Measurements from ENCODE around the gene DLGAP1. TPM values are rescaled to one million over a fixed set of nuclear protein-coding genes. Genes with fewer than 3 reads are reported as not detected.

The DLGAP1 gene
- total RNA-seq, 4 donors from 2014 or later = 1.2 to 1.4 (median 1.4) TPM

GRCh38 chr18:4369705-4370104 is 85.4 kb downstream of the DLGAP1 start:
- intact Hi-C loops (cut with DNase I) = no loop called here
- no peak overlapping the region for H3K27ac ChIP-seq (replicated peaks in 1 of 4)
- H3K4me1 ChIP-seq = no peaks in the 10 kb centered on the region
- no peak for TF ChIP-seq POLR2A (IDR thresholded peaks at IDR 0.05; ENCODE audit: low read depth)
- TF ChIP-seq POLR2AphosphoS5 (IDR thresholded peaks at IDR 0.05) = no peak
- TF ChIP-seq, protein P1, sequence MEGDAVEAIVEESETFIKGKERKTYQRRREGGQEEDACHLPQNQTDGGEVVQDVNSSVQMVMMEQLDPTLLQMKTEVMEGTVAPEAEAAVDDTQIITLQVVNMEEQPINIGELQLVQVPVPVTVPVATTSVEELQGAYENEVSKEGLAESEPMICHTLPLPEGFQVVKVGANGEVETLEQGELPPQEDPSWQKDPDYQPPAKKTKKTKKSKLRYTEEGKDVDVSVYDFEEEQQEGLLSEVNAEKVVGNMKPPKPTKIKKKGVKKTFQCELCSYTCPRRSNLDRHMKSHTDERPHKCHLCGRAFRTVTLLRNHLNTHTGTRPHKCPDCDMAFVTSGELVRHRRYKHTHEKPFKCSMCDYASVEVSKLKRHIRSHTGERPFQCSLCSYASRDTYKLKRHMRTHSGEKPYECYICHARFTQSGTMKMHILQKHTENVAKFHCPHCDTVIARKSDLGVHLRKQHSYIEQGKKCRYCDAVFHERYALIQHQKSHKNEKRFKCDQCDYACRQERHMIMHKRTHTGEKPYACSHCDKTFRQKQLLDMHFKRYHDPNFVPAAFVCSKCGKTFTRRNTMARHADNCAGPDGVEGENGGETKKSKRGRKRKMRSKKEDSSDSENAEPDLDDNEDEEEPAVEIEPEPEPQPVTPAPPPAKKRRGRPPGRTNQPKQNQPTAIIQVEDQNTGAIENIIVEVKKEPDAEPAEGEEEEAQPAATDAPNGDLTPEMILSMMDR (IDR thresholded peaks at IDR 0.05) = no peak
- TF ChIP-seq EP300 (IDR thresholded peaks at IDR 0.05) = no peak
- H3K9me3 ChIP-seq = peaks cover 0 to 3% (median 0%) of the 10 kb centered on the region in 4 donors
- no peak overlapping the region for H3K4me3 ChIP-seq
- 79% methylated on average over 4 of the region's 4 CpGs for WGBS
- no peak for DNase-seq (ENCODE audit: extremely low spot score)
- no peaks in the 10 kb centered on the region for H3K36me3 ChIP-seq
- no peaks in the 10 kb centered on the region for H3K27me3 ChIP-seq

GRCh38 chr18:4360221-4360715 is 94.8 kb downstream of the DLGAP1 start:
- WGBS = 80% methylated on average over 2 of the region's 2 CpGs
- Histone ChIP-seq H3K4me1 (no peaks in the 10 kb centered on the region), H3K27ac (replicated peaks in 1 of 4) (no peak overlapping the region), H3K27me3 (no peaks in the 10 kb centered on the region), H3K4me3 (no peak overlapping the region), H3K36me3 (no peaks in the 10 kb centered on the region), H3K9me3 (peaks cover 0 to 9% (median 3%) of the 10 kb centered on the region in 4 donors)
- DNase-seq (ENCODE audit: extremely low spot score) = no peak
- no peak for TF ChIP-seq POLR2A (IDR thresholded peaks at IDR 0.05; ENCODE audit: low read depth)
- no peak for TF ChIP-seq POLR2AphosphoS5 (IDR thresholded peaks at IDR 0.05)
- no peak for TF ChIP-seq EP300 (IDR thresholded peaks at IDR 0.05)
- intact Hi-C loops (cut with DNase I) = no loop called here

DNA sequence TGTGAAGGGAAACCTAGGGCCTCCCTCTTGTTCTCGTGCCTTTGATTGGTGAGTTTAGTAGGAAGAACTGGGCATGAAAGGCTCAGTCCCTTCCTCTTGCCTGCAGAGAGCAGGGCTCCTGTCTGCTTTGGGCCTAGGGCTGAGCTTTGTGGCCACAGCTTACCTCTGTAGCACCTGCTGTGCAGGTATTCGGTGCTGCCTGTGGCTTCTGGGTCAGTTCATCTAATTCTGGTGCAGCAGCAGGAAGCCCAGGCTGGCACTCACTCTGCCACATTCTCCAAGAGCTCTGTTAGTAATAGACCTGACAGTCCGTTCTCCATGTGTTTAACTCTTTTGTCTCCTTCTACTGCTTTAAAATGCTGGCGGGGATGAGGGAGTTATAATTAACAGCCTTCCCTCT is 96.5 kb downstream of the DLGAP1 start:
- no peak for DNase-seq (ENCODE audit: extremely low spot score)
- intact Hi-C loops (cut with DNase I) = no loop called here
- Histone ChIP-seq H3K36me3 (no peaks in the 10 kb centered on the region), H3K9me3 (peaks cover 0 to 6% (median 0%) of the 10 kb centered on the region in 4 donors), H3K4me1 (no peaks in the 10 kb centered on the region), H3K4me3 (no peak overlapping the region), H3K27me3 (no peaks in the 10 kb centered on the region), H3K27ac (replicated peaks in 1 of 4) (no peak overlapping the region)
- WGBS = 59% methylated on average over 3 of the region's 4 CpGs
- no peak for TF ChIP-seq POLR2AphosphoS5 (IDR thresholded peaks at IDR 0.05)
- TF ChIP-seq, protein P1 (IDR thresholded peaks at IDR 0.05) = no peak
- TF ChIP-seq EP300 (IDR thresholded peaks at IDR 0.05) = no peak
- no peak for TF ChIP-seq POLR2A (IDR thresholded peaks at IDR 0.05; ENCODE audit: low read depth)

DNA sequence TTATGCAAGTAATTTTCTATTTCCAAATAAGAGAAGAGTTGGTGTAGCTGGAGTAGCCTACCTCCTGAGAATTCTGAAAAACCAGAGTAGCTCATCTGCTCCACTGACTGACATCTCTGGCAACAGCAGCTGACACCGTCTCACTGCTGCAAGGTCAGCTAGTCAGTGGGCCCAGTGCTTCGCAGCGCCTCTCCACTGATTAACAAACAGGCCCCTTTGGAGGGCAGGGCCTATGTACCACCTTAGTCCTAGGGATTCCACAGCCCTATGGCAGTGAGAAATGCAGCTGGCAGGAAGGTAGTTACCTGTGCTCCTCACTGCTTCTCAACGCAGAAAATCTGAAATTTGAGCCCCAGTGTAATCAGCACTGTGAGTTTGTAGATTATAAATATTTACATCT is 97.5 kb downstream of the DLGAP1 start:
- TF ChIP-seq, protein P1 (IDR thresholded peaks at IDR 0.05) = no peak
- TF ChIP-seq EP300 (IDR thresholded peaks at IDR 0.05) (no peak), POLR2A (IDR thresholded peaks at IDR 0.05; ENCODE audit: low read depth) (no peak), POLR2AphosphoS5 (IDR thresholded peaks at IDR 0.05) (no peak)
- no peak for DNase-seq (ENCODE audit: extremely low spot score)
- Histone ChIP-seq H3K36me3 (no peaks in the 10 kb centered on the region), H3K27ac (replicated peaks in 1 of 4) (no peak overlapping the region), H3K27me3 (no peaks in the 10 kb centered on the region), H3K4me3 (no peak overlapping the region), H3K4me1 (no peaks in the 10 kb centered on the region), H3K9me3 (no peaks in the 10 kb centered on the region)
- intact Hi-C loops (cut with DNase I) = no loop called here
- 61% methylated on average over 4 of the region's 4 CpGs for WGBS

DNA sequence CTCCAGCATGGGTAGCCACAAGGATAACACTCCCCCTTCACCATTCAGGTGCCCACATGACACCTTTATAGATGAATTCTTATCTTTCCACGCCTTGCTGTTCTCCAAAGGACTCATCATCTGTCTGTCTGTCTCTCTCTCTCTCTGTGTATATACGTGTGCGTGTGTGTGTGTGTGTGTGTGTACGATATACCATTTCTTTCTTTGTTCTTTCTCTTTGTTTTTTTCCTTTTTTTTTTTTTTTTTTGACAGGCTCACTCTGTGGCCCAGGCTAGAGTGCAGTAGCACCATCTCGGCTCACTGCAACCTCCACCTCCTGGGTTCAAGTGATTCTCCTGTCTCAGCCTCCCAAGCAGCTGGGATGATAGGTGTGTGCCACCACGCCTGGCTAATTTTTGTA is 98.2 kb downstream of the DLGAP1 start:
- H3K27ac ChIP-seq (replicated peaks in 1 of 4) = no peak overlapping the region
- intact Hi-C loops (cut with DNase I) = no loop called here
- H3K4me1 ChIP-seq = no peaks in the 10 kb centered on the region
- TF ChIP-seq, protein P1 (IDR thresholded peaks at IDR 0.05) = no peak
- no peak for DNase-seq (ENCODE audit: extremely low spot score)
- H3K36me3 ChIP-seq = no peaks in the 10 kb centered on the region
- H3K4me3 ChIP-seq = no peak overlapping the region
- no peaks in the 10 kb centered on the region for H3K9me3 ChIP-seq
- WGBS = 88% methylated on average over 6 of the region's 6 CpGs
- H3K27me3 ChIP-seq = no peaks in the 10 kb centered on the region
